MM.1S (cell line): ENCODE measurements around the gene LRRC43.

ENCODE experiments used
- DNase-seq: peaks from one replicate; pipeline ENCODE4 v3.0.0-alpha.2; 2015
- H2AFZ ChIP-seq: fragments of 300-600 bp; sonication (generic); 2 replicates; pipeline ENCODE4 v1.6.0; 2016; ENCODE audit warnings: antibody characterized with exemption, low read length
- H3F3A ChIP-seq: fragments of 300-600 bp; sonication (generic); 2 replicates; pipeline ENCODE4 v1.6.1; 2016; ENCODE audit warnings: mild to moderate bottlenecking, antibody characterized with exemption, low read length, moderate library complexity, mixed read lengths; ENCODE audit not compliant: insufficient read depth
- H3K27ac ChIP-seq: fragments of 300-600 bp; sonication (generic); 2 replicates; pipeline ENCODE4 v1.5.1; 2016; ENCODE audit warnings: mild to moderate bottlenecking, low read length
- H3K27me3 ChIP-seq: fragments of 300-600 bp; sonication (generic); replicated peaks from 2 replicates; pipeline ENCODE4 v1.6.0; 2016; ENCODE audit warnings: low read length; ENCODE audit not compliant: insufficient read depth
- H3K36me3 ChIP-seq: fragments of 300-600 bp; sonication (generic); replicated peaks from 2 replicates; pipeline ENCODE4 v1.6.1; 2016; ENCODE audit warnings: mild to moderate bottlenecking, low read length, mixed read lengths; ENCODE audit not compliant: insufficient read depth
- H3K4me1 ChIP-seq: fragments of 300-600 bp; sonication (generic); 2 replicates; pipeline ENCODE4 v1.6.1; 2016; ENCODE audit warnings: low read length, mixed read lengths
- H3K4me2 ChIP-seq: fragments of 300-600 bp; sonication (generic); 2 replicates; pipeline ENCODE4 v1.6.0; 2016; ENCODE audit warnings: low read depth, low read length
- H3K4me3 ChIP-seq: fragments of 300-600 bp; sonication (generic); 2 replicates; pipeline ENCODE4 v1.5.1; 2016; ENCODE audit warnings: low read length, mixed read lengths
- H3K79me2 ChIP-seq: fragments of 300-600 bp; sonication (generic); 2 replicates; pipeline ENCODE4 v1.6.1; 2016; ENCODE audit warnings: mixed run types, low read length, mixed read lengths
- H3K9ac ChIP-seq: fragments of 300-600 bp; sonication (generic); 2 replicates; pipeline ENCODE4 v1.6.1; 2016; ENCODE audit warnings: low read length, mixed read lengths
- H3K9me2 ChIP-seq: fragments of 300-600 bp; sonication (generic); replicated peaks from 2 replicates; pipeline ENCODE4 v1.6.1; 2016; ENCODE audit warnings: mild to moderate bottlenecking, low read length, mixed read lengths; ENCODE audit not compliant: insufficient read depth
- H3K9me3 ChIP-seq: fragments of 300-600 bp; sonication (generic); replicated peaks from 2 replicates; pipeline ENCODE4 v1.6.1; 2016; ENCODE audit warnings: mild to moderate bottlenecking, low read length, mixed read lengths; ENCODE audit not compliant: insufficient read depth
- H4K20me1 ChIP-seq: fragments of 300-600 bp; sonication (generic); 2 replicates; pipeline ENCODE4 v1.6.1; 2016; ENCODE audit warnings: mild to moderate bottlenecking, low read length, moderate library complexity, mixed read lengths; ENCODE audit not compliant: insufficient read depth
- CTCF ChIP-seq: fragments of 300-600 bp; sonication (generic); IDR thresholded peaks from 2 replicates; pipeline ENCODE4 v1.5.1; 2016; ENCODE audit warnings: antibody characterized with exemption, low read length, mixed read lengths
- EZH2 ChIP-seq: fragments of 300-600 bp; sonication (generic); optimal IDR thresholded peaks from 2 replicates; pipeline ENCODE3; 2017; ENCODE audit warnings: low read depth, mild to moderate bottlenecking, antibody characterized with exemption, low read length, mixed read lengths
- EZH2phosphoT487 ChIP-seq: fragments of 300-600 bp; sonication (generic); IDR thresholded peaks from 2 replicates; pipeline ENCODE4 v1.6.1; 2018; ENCODE audit warnings: antibody characterized with exemption, low read length

The LRRC43 gene

GRCh38 chr12:122161682-122162081 lies 21.2 kb upstream of the LRRC43 start:
- no peak for DNase-seq
- no peaks in the 10 kb centered on the region for H3K9me3 ChIP-seq
- H3K9ac ChIP-seq: no peak overlapping the region
- TF ChIP-seq EZH2phosphoT487: no peak
- no peak overlapping the region for H3K27ac ChIP-seq
- no peaks in the 10 kb centered on the region for H3K9me2 ChIP-seq
- H3K79me2 ChIP-seq: no peaks in the 10 kb centered on the region
- H3K27me3 ChIP-seq: no peaks in the 10 kb centered on the region
- H3K4me1 ChIP-seq: no peaks in the 10 kb centered on the region
- no peak overlapping the region for H3K4me3 ChIP-seq
- H3F3A ChIP-seq: no peaks in the 10 kb centered on the region
- no peaks in the 10 kb centered on the region for H3K36me3 ChIP-seq
- no peak overlapping the region for H3K4me2 ChIP-seq
- no peak overlapping the region for H2AFZ ChIP-seq
- H4K20me1 ChIP-seq: no peaks in the 10 kb centered on the region

GRCh38 chr12:122162976-122163375 lies 19.9 kb upstream of the LRRC43 start:
- no peaks in the 10 kb centered on the region for H3K4me1 ChIP-seq
- no peak overlapping the region for H2AFZ ChIP-seq
- no peak overlapping the region for H3K4me2 ChIP-seq
- H3K9me3 ChIP-seq: no peaks in the 10 kb centered on the region
- H3K9ac ChIP-seq: no peak overlapping the region
- DNase-seq: no peak
- no peaks in the 10 kb centered on the region for H4K20me1 ChIP-seq
- TF ChIP-seq CTCF (no peak), EZH2phosphoT487 (no peak), EZH2 (no peak)
- no peak overlapping the region for H3K27ac ChIP-seq
- no peaks in the 10 kb centered on the region for H3K9me2 ChIP-seq
- H3K4me3 ChIP-seq: no peak overlapping the region
- H3K36me3 ChIP-seq: no peaks in the 10 kb centered on the region
- H3K79me2 ChIP-seq: no peaks in the 10 kb centered on the region
- H3F3A ChIP-seq: no peaks in the 10 kb centered on the region
- no peaks in the 10 kb centered on the region for H3K27me3 ChIP-seq

- DNase-seq: no peak
- TF ChIP-seq EZH2phosphoT487 (no peak), EZH2 (no peak), CTCF (no peak)
- Histone ChIP-seq H3K4me2 (no peak overlapping the region), H3K4me1 (no peaks in the 10 kb centered on the region), H3K27me3 (no peaks in the 10 kb centered on the region), H3K79me2 (no peaks in the 10 kb centered on the region), H3K36me3 (no peaks in the 10 kb centered on the region), H4K20me1 (no peaks in the 10 kb centered on the region), H3K9me3 (no peaks in the 10 kb centered on the region), H2AFZ (no peak overlapping the region), H3F3A (no peaks in the 10 kb centered on the region), H3K9me2 (no peaks in the 10 kb centered on the region), H3K27ac (no peak overlapping the region), H3K9ac (no peak overlapping the region), H3K4me3 (no peak overlapping the region)
These were observed 16.2 kb upstream of the LRRC43 start for GRCh38 chr12:122166422-122167349.

GRCh38 chr12:122167356-122167925 lies 15.5 kb upstream of the LRRC43 start:
- no peak for TF ChIP-seq EZH2phosphoT487
- Histone ChIP-seq H3K4me2 (no peak overlapping the region), H3K9me3 (no peaks in the 10 kb centered on the region), H3K79me2 (no peaks in the 10 kb centered on the region), H3K27me3 (no peaks in the 10 kb centered on the region), H4K20me1 (no peaks in the 10 kb centered on the region), H3K4me3 (no peak overlapping the region), H3K4me1 (no peaks in the 10 kb centered on the region), H2AFZ (no peak overlapping the region), H3K9me2 (no peaks in the 10 kb centered on the region), H3K27ac (no peak overlapping the region), H3F3A (no peaks in the 10 kb centered on the region), H3K36me3 (no peaks in the 10 kb centered on the region), H3K9ac (no peak overlapping the region)
- DNase-seq: no peak
